ENCODE results near the gene HID1.

Gene HID1, protein sequence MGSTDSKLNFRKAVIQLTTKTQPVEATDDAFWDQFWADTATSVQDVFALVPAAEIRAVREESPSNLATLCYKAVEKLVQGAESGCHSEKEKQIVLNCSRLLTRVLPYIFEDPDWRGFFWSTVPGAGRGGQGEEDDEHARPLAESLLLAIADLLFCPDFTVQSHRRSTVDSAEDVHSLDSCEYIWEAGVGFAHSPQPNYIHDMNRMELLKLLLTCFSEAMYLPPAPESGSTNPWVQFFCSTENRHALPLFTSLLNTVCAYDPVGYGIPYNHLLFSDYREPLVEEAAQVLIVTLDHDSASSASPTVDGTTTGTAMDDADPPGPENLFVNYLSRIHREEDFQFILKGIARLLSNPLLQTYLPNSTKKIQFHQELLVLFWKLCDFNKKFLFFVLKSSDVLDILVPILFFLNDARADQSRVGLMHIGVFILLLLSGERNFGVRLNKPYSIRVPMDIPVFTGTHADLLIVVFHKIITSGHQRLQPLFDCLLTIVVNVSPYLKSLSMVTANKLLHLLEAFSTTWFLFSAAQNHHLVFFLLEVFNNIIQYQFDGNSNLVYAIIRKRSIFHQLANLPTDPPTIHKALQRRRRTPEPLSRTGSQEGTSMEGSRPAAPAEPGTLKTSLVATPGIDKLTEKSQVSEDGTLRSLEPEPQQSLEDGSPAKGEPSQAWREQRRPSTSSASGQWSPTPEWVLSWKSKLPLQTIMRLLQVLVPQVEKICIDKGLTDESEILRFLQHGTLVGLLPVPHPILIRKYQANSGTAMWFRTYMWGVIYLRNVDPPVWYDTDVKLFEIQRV

DNA sequence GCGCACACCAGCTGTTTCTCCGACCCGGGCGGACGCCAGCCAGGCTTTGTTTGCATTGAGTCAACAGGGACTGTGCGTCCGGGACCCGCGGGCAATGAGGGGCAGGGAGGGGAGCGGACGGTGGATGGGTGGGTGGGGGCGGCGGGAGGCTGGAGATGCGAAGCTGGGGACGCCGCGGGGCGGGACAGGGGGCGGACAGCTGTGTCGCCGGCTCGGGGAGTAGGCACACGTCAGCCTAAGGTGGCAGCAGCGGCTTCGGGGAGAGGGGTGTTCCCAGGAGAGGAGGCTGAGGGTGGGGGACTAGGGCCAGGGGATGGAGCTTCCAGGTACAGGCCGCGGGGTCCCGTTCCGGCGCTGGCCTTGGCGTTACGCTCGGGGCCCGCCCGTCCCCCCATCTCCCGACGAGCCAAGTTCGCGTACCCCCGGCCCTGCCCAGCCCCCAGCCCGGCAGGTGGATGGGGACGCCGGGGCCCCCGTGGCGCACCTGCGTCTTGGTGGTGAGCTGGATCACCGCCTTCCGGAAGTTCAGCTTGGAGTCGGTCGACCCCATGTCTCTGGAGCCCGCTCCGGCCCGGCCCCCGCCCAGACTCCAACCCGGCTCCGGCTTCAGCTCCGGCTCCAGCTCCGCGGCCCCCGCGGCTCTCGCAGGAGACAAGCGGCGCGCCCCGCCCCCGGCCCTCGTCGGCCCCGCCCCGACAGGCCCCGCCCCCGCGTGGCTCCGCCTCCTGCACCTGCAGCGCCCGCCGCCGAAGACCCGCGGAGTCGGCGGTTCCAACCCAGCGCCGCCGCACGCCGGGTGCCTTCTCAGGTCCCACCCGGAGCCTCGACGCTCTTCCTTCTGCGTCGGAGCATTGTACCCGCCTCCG is at the start of gene HID1:
Gene HID1, minus strand, starts transcription at position 653 of the 866 bp plus-strand sequence. Its CDS starts 103 bp downstream, at position 550.
- peaks cover 79% of the 10 kb centered on the region for H3K27me3 Mint-ChIP-seq (ENCODE audit: low read depth)
- TF ChIP-seq, protein P1, sequence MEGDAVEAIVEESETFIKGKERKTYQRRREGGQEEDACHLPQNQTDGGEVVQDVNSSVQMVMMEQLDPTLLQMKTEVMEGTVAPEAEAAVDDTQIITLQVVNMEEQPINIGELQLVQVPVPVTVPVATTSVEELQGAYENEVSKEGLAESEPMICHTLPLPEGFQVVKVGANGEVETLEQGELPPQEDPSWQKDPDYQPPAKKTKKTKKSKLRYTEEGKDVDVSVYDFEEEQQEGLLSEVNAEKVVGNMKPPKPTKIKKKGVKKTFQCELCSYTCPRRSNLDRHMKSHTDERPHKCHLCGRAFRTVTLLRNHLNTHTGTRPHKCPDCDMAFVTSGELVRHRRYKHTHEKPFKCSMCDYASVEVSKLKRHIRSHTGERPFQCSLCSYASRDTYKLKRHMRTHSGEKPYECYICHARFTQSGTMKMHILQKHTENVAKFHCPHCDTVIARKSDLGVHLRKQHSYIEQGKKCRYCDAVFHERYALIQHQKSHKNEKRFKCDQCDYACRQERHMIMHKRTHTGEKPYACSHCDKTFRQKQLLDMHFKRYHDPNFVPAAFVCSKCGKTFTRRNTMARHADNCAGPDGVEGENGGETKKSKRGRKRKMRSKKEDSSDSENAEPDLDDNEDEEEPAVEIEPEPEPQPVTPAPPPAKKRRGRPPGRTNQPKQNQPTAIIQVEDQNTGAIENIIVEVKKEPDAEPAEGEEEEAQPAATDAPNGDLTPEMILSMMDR (IDR thresholded peaks at IDR 0.05; ENCODE audit: unreplicated experiment in 3 of 3) = no peak
- H3K4me1 Mint-ChIP-seq = peaks cover 6% of the 10 kb centered on the region

DNA sequence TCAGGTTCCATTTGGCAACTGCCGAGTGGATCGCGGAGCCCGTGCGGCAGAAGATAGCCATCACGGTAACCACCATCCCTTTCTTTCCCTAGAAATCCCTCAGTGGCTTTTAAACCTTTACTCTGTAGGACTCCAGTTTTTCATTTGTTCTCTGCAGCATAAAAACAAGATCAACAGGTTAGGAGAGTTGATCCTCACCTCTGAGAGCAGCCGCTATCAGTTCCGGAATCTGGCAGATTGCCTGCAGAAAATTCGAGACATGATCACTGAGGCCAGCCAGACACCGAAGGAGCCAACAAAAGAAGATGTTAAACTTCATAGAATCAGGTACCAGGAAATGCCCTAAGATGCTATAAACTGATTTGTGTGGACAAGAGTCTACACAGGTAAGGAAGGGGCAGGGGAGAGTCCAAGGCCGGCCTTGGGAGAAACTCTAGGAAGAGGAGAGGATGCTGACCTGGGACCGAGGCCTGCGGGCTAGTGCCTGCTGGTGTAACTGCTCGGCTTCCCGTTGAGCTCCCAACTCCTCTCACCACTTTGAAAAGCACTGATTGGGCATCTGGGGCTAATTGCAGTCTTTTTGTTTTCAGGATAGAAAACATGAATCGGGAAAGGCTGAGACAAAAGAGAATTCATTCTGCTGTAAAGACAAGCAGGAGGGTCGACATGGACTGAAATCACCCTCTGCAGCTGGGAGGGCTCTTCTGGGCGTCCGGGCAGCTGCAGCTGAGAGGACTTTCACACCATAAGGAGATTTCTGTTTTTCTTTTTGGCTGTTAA is 48.0 kb upstream of the HID1 start:
- H3K27me3 Mint-ChIP-seq (ENCODE audit: low read depth) = no peaks in the 10 kb centered on the region
- no peaks in the 10 kb centered on the region for H3K4me1 Mint-ChIP-seq
- TF ChIP-seq, protein P1 (IDR thresholded peaks at IDR 0.05; ENCODE audit: unreplicated experiment in 3 of 3) = no peak

More for the DNA sequence above, at the start of gene HID1:
- Mint-ChIP-seq H3K4me3 (peak within 1 kb of the TSS; percentile 73 to 80 (median 79)), H3K9me3 (no peaks in the 10 kb centered on the region), H3K36me3 (ENCODE audit: low read depth) (no peaks in the 10 kb centered on the region), H3K27ac (no peak within 1 kb of the TSS)

DNA sequence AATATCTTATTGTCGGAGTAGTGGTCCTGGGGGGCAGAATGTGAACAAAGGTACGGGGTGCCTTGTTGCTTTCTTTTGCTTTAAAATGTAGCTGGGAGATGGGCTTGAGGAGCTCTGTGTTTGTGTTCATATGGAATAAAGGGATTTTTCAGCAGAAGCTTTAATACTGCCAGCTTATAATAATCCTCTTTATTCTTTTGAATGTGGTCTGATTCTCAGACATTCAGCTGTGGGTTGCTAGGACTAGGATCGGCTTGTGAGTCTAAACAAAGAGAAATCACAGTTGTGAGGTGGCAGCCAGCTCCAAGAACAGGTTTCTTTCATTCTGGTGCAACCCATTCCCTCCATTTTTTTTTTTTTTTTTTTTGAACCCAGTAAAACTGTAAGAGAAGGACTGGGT is 47.2 kb upstream of the HID1 start:
- H3K27ac Mint-ChIP-seq = no peak overlapping the region
- H3K4me3 Mint-ChIP-seq = no peak overlapping the region
- no peaks in the 10 kb centered on the region for H3K9me3 Mint-ChIP-seq
- no peaks in the 10 kb centered on the region for H3K4me1 Mint-ChIP-seq
- H3K36me3 Mint-ChIP-seq (ENCODE audit: low read depth) = peaks cover 54% of the 10 kb centered on the region
- no peaks in the 10 kb centered on the region for H3K27me3 Mint-ChIP-seq (ENCODE audit: low read depth)
- TF ChIP-seq, protein P1 (IDR thresholded peaks at IDR 0.05; ENCODE audit: unreplicated experiment in 3 of 3) = no peak

More for the DNA sequence above, 48.0 kb upstream of the HID1 start:
- Mint-ChIP-seq H3K27ac (no peak overlapping the region), H3K4me3 (no peak overlapping the region), H3K9me3 (peaks cover 3% of the 10 kb centered on the region), H3K36me3 (ENCODE audit: low read depth) (peaks cover 53% of the 10 kb centered on the region)

DNA sequence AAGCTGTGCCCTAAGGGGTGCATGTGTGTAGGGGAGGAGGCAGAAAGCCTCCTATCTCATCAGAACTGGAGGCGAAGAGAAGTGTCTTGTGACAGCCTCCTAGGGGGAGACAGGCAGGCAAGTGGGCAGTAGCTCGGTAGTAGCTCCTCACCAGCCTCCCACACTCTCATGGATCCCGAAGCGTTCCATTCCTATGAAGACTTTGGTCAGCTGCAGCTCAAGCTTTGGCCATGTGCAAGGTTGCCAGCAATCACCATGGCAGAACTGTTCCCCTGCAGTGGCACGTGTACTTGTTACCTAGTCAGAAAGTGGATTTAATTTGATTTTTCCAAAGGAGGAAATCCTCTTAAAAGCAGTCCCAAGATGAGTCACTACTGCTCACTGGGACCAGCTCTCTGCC is 46.6 kb upstream of the HID1 start:
- peaks cover 51% of the 10 kb centered on the region for H3K36me3 Mint-ChIP-seq (ENCODE audit: low read depth)
- no peak overlapping the region for H3K27ac Mint-ChIP-seq
- no peaks in the 10 kb centered on the region for H3K4me1 Mint-ChIP-seq
- no peak overlapping the region for H3K4me3 Mint-ChIP-seq
- H3K27me3 Mint-ChIP-seq (ENCODE audit: low read depth) = no peaks in the 10 kb centered on the region
- H3K9me3 Mint-ChIP-seq = no peaks in the 10 kb centered on the region
- TF ChIP-seq, protein P1 (IDR thresholded peaks at IDR 0.05; ENCODE audit: unreplicated experiment in 3 of 3) = no peak

DNA sequence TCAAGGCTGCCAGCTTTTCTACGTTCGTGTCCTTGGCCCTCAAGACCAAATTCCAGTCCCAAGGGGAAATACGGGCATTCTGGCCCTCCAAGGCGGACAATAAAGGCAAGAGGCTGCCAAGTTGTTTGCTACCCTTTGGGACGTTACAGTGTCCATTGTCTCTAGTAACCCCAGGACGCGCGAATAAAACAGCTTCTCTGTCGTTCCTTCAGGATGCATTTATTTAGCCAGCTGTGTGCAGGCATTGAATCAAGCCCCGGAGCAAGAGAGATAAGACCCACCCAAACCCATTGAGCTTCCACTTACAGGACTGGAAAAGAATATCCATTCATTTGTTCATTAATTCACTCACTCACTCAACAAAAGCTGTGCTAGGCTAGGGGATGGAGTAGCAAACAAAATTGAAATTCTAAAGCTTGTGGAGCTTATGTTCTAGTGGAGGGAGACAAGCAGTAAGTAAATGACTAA is 40.6 kb upstream of the HID1 start:
- H3K27me3 Mint-ChIP-seq (ENCODE audit: low read depth) = no peaks in the 10 kb centered on the region

More for the DNA sequence above, 40.6 kb upstream of the HID1 start:
- Mint-ChIP-seq H3K9me3 (no peaks in the 10 kb centered on the region), H3K4me3 (peak overlapping the region; percentile 91 to 96 (median 94)), H3K4me1 (peaks cover 23% of the 10 kb centered on the region), H3K27ac (peak overlapping the region; percentile 97 to 99 (median 97)), H3K36me3 (ENCODE audit: low read depth) (peaks cover 18% of the 10 kb centered on the region)
- TF ChIP-seq, protein P1 (IDR thresholded peaks at IDR 0.05; ENCODE audit: unreplicated experiment in 3 of 3) = no peak
